Thymus (tissue), 11 donors: ENCODE measurements around the gene MCAT. TPM values are rescaled to one million over a fixed set of nuclear protein-coding genes. Genes with fewer than 3 reads are reported as not detected.

Source experiments
- DNase-seq, 9 donors: peaks; one replicate each; pipeline ENCODE4 v3.0.0-alpha.2; 2013; ENCODE audit warnings: low spot score in 9 of 9, low read depth in 6 of 9, missing footprints in 1 of 9
- H3K27ac ChIP-seq, 2 donors: one replicate each; pipeline ENCODE4 v1.5.1; 2013; ENCODE audit warnings: control low read depth in 1 of 2, low read depth in 1 of 2, low read length in 1 of 2, mild to moderate bottlenecking in 1 of 2, moderate library complexity in 1 of 2
- H3K27me3 ChIP-seq, 2 donors: one replicate each; pipeline ENCODE4 v1.5.1; 2013; ENCODE audit warnings: low read length in 1 of 2; ENCODE audit not compliant: control insufficient read depth in 2 of 2, insufficient read depth in 1 of 2
- H3K36me3 ChIP-seq, 2 donors: one replicate each; pipeline ENCODE4 v1.5.1; 2013; ENCODE audit warnings: low read length in 1 of 2, mild to moderate bottlenecking in 1 of 2, moderate library complexity in 1 of 2; ENCODE audit not compliant: control insufficient read depth in 2 of 2, insufficient read depth in 2 of 2
- H3K4me1 ChIP-seq, 2 donors: one replicate each; pipeline ENCODE4 v1.5.1; 2013; ENCODE audit warnings: low read length in 2 of 2; ENCODE audit not compliant: control insufficient read depth in 2 of 2, insufficient read depth in 2 of 2
- H3K4me3 ChIP-seq, 2 donors: one replicate each; pipeline ENCODE4 v1.5.1; 2013; ENCODE audit warnings: low read length in 2 of 2, control low read depth in 1 of 2, mild to moderate bottlenecking in 1 of 2
- H3K9me3 ChIP-seq, 2 donors: one replicate each; pipeline ENCODE4 v1.5.1; 2013; ENCODE audit warnings: low read length in 1 of 2, mild to moderate bottlenecking in 1 of 2; ENCODE audit not compliant: control insufficient read depth in 2 of 2, insufficient read depth in 1 of 2
- WGBS: extraction: QIAGEN DNeasy Blood & Tissue Kit; methylation state at CpG from one replicate; pipeline ENCODE4 v1.1.7; 2013; 5-methylcytosine and 5-hydroxymethylcytosine counted together
- polyA plus RNA-seq: library from polyadenylated mRNA; stranded (reverse); fragments of 200-250 nt; gene quantifications from one replicate; pipeline ENCODE4 v1.2.3, GENCODE V29; 2013
- total RNA-seq: library from RNA; stranded (reverse); fragments of 120-200 nt; gene quantifications from one replicate; pipeline ENCODE4 v1.2.4, GENCODE V29; 2013
- donor health status: healthy.

Gene MCAT
- total and polyA plus RNA-seq, 2 donors: 11.7 to 12.3 TPM

GRCh38 chr22:43168471-43169309, 25.5 kb upstream of the MCAT start:
- Histone ChIP-seq H3K4me1 (peaks cover 0 to 5% of the 10 kb centered on the region in 2 donors), H3K9me3 (peaks cover 0 to 3% of the 10 kb centered on the region in 2 donors), H3K27ac (no peak overlapping the region), H3K36me3 (peaks cover 31 to 55% of the 10 kb centered on the region in 2 donors), H3K4me3 (no peak overlapping the region), H3K27me3 (peaks cover 2 to 14% of the 10 kb centered on the region in 2 donors)
- no peak for DNase-seq
- 96% methylated on average over 25 of the region's 25 CpGs for WGBS

DNA sequence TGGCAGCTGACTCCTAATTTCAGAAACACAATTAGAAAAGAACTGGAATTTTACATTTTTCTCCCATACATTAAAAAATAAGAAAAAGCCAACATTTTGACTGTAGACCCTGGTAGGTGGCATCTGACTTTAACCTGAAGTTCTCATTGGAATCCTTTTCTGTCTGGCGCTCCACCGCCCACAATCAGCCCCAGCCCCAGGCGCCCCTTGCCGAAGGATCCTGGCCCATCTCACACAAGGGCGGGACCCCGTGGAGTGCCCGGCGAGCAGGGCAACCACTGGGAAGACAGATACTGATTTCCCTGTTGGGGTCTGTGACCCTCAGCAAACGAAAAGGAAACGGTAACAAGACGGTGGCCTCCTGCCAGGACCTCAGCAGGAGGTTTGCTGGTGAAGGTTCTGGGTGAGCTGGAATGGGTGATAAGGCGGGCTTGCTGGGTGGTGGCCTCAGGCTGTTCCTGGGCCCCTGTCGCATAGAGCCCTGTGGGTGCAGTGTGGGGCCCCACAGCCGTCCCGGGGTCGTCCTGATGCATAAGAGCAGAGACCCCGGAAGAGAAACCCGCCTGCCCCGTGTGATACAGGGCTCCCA, 23.9 kb upstream of the MCAT start:
- DNase-seq: no peak
- H3K4me1 ChIP-seq: peaks cover 0 to 7% of the 10 kb centered on the region in 2 donors
- H3K36me3 ChIP-seq: peaks cover 22 to 41% of the 10 kb centered on the region in 2 donors
- no peak overlapping the region for H3K4me3 ChIP-seq
- 98% methylated on average over 19 of the region's 19 CpGs for WGBS
- no peak overlapping the region for H3K27ac ChIP-seq
- peaks cover 2 to 21% of the 10 kb centered on the region in 2 donors for H3K27me3 ChIP-seq
- peaks cover 0 to 3% of the 10 kb centered on the region in 2 donors for H3K9me3 ChIP-seq

- DNase-seq: no peak
- Histone ChIP-seq H3K4me3 (no peak overlapping the region), H3K4me1 (peaks cover 0 to 7% of the 10 kb centered on the region in 2 donors), H3K27me3 (peaks cover 2 to 21% of the 10 kb centered on the region in 2 donors), H3K27ac (no peak overlapping the region), H3K9me3 (peaks cover 0 to 3% of the 10 kb centered on the region in 2 donors), H3K36me3 (peaks cover 14 to 33% of the 10 kb centered on the region in 2 donors)
- WGBS: 94% methylated on average over 23 of the region's 23 CpGs
Measured at GRCh38 chr22:43166132-43166930, 23.1 kb upstream of the MCAT start.

DNA sequence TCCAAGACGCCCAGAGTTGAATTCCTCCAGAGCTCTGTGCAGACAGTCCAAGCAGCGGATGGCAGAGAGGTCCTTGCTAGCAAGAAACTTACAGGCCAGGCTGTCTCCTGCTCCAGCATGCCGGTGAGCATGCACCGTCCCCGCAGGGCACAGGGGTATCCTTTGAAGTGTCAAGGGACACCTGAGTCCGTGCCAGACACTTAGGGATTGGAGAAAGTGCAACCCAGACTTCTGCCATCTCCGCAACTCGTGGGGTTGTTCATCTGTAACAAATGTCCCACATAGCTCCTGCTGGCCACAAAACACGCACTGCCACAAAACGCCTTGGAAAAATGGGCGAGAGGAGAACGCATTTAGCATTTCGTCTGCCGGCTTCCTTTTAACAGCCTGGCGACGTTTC, 21.4 kb upstream of the MCAT start:
- Histone ChIP-seq H3K4me1 (peaks cover 0 to 7% of the 10 kb centered on the region in 2 donors), H3K9me3 (peaks cover 0 to 3% of the 10 kb centered on the region in 2 donors), H3K36me3 (peaks cover 8 to 22% of the 10 kb centered on the region in 2 donors), H3K4me3 (no peak overlapping the region), H3K27ac (no peak overlapping the region), H3K27me3 (peaks cover 2 to 21% of the 10 kb centered on the region in 2 donors)
- 46% methylated on average over 16 of the region's 16 CpGs for WGBS
- DNase-seq: no peak

- Histone ChIP-seq H3K4me1 (peaks cover 0 to 7% of the 10 kb centered on the region in 2 donors), H3K9me3 (peaks cover 0 to 3% of the 10 kb centered on the region in 2 donors), H3K4me3 (no peak overlapping the region), H3K27ac (no peak overlapping the region), H3K27me3 (peaks cover 2 to 21% of the 10 kb centered on the region in 2 donors), H3K36me3 (peaks cover 8 to 11% of the 10 kb centered on the region in 2 donors)
- 95% methylated on average over 18 of the region's 18 CpGs for WGBS
- no peak for DNase-seq
Measured at GRCh38 chr22:43163241-43163795, 20.1 kb upstream of the MCAT start.

GRCh38 chr22:43162412-43163150, 19.4 kb upstream of the MCAT start:
- Histone ChIP-seq H3K27ac (no peak overlapping the region), H3K4me3 (no peak overlapping the region), H3K27me3 (peaks cover 2 to 21% of the 10 kb centered on the region in 2 donors), H3K9me3 (peaks cover 0 to 3% of the 10 kb centered on the region in 2 donors), H3K4me1 (peaks cover 0 to 7% of the 10 kb centered on the region in 2 donors), H3K36me3 (peaks cover 2 to 8% of the 10 kb centered on the region in 2 donors)
- WGBS: 98% methylated on average over 24 of the region's 24 CpGs
- no peak for DNase-seq

- no peak overlapping the region for H3K4me3 ChIP-seq
- peaks cover 0 to 3% of the 10 kb centered on the region in 2 donors for H3K9me3 ChIP-seq
- no peak overlapping the region for H3K27ac ChIP-seq
- H3K27me3 ChIP-seq: peaks cover 2 to 21% of the 10 kb centered on the region in 2 donors
- DNase-seq: no peak
- WGBS: 98% methylated on average over 8 of the region's 8 CpGs
- peaks cover 0 to 7% of the 10 kb centered on the region in 2 donors for H3K4me1 ChIP-seq
- H3K36me3 ChIP-seq: no peaks in the 10 kb centered on the region
Measured at GRCh38 chr22:43160497-43161126, 17.4 kb upstream of the MCAT start.
